Neural cell (in vitro differentiated cells): ENCODE data around the gene ATG2A. TPM values are rescaled to one million over a fixed set of nuclear protein-coding genes. Genes with fewer than 3 reads are reported as not detected.

Source experiments
- H2AFZ ChIP-seq: fragments of 200-600, 300-800 bp; sonication (generic), shearing (Covaris generic); 2 replicates; pipeline ENCODE4 v1.6.0; 2014; ENCODE audit warnings: low read depth, mild to moderate bottlenecking, antibody characterized with exemption, low read length, moderate library complexity
- H3F3A ChIP-seq: fragments of 200-600 bp; shearing (Covaris generic); 2 replicates; pipeline ENCODE4 v1.6.1; 2016; ENCODE audit warnings: mild to moderate bottlenecking, moderate library complexity, mixed read lengths, antibody characterized with exemption, low read length; ENCODE audit not compliant: insufficient read depth, poor library complexity, severe bottlenecking
- H3K27ac ChIP-seq: fragments of 200-600, 300-800 bp; sonication (generic), shearing (Covaris generic); 2 replicates; pipeline ENCODE4 v1.5.1; 2014; ENCODE audit warnings: mild to moderate bottlenecking, low read length, moderate library complexity
- H3K27me3 ChIP-seq: fragments of 300-800, 200-600 bp; sonication (generic), shearing (Covaris generic); 2 replicates; pipeline ENCODE4 v1.6.0; 2014; ENCODE audit warnings: mild to moderate bottlenecking, low read depth, low read length, moderate library complexity; ENCODE audit not compliant: insufficient read depth
- H3K36me3 ChIP-seq: fragments of 300-800, 200-600 bp; sonication (generic), shearing (Covaris generic); 2 replicates; pipeline ENCODE4 v1.5.1; 2014; ENCODE audit warnings: mild to moderate bottlenecking, antibody characterized with exemption, low read length, moderate library complexity; ENCODE audit not compliant: insufficient read depth
- H3K4me2 ChIP-seq: fragments of 300-800, 200-600 bp; sonication (generic), shearing (Covaris generic); 2 replicates; pipeline ENCODE4 v1.6.0; 2014; ENCODE audit warnings: mild to moderate bottlenecking, low read length
- H3K4me3 ChIP-seq: fragments of 300-800, 200-600 bp; sonication (generic), shearing (Covaris generic); 2 replicates; pipeline ENCODE4 v1.5.1; 2014; ENCODE audit warnings: mild to moderate bottlenecking, low read length, moderate library complexity
- H3K79me2 ChIP-seq: fragments of 200-600 bp; shearing (Covaris generic); replicated peaks from 2 replicates; pipeline ENCODE4 v1.6.0; 2014; ENCODE audit warnings: mild to moderate bottlenecking, low read length, moderate library complexity; ENCODE audit not compliant: insufficient read depth
- H3K9ac ChIP-seq: fragments of 300-800, 200-600 bp; sonication (generic), shearing (Covaris generic); 2 replicates; pipeline ENCODE4 v1.6.1; 2016; ENCODE audit warnings: mild to moderate bottlenecking, low read length, mixed read lengths
- H3K9me2 ChIP-seq: fragments of 200-600 bp; shearing (Covaris generic); 2 replicates; pipeline ENCODE4 v1.6.1; 2016; ENCODE audit warnings: mild to moderate bottlenecking, low read length, mixed read lengths; ENCODE audit not compliant: insufficient read depth
- H3K9me3 ChIP-seq: fragments of 200-600, 300-800 bp; sonication (generic), shearing (Covaris generic); 2 replicates; pipeline ENCODE4 v1.6.1; 2016; ENCODE audit warnings: mild to moderate bottlenecking, mixed run types, low read length, moderate library complexity, mixed read lengths
- H4K20me1 ChIP-seq: fragments of 200-600 bp; shearing (Covaris generic); 2 replicates; pipeline ENCODE4 v1.6.1; 2016; ENCODE audit warnings: mild to moderate bottlenecking, mixed run types; ENCODE audit not compliant: insufficient read depth
- EP300 ChIP-seq: fragments of 450-650 bp; conservative IDR thresholded peaks from 2 replicates; pipeline ENCODE4 v1.6.1; 2014; ENCODE audit warnings: antibody characterized with exemption, mild to moderate bottlenecking, moderate library complexity; ENCODE audit not compliant: poor library complexity, severe bottlenecking
- EZH2 ChIP-seq: fragments of 200-600, 300-800 bp; shearing (Covaris generic), sonication (generic); IDR thresholded peaks from 2 replicates; pipeline ENCODE4 v1.6.1; 2014; ENCODE audit warnings: antibody characterized with exemption, low read length, borderline replicate concordance, mild to moderate bottlenecking; ENCODE audit not compliant: insufficient read depth, poor library complexity, severe bottlenecking
- MXI1 ChIP-seq: fragments of 450-650 bp; conservative IDR thresholded peaks from 2 replicates; pipeline ENCODE4 v1.6.1; 2014; ENCODE audit warnings: antibody characterized with exemption, mild to moderate bottlenecking; ENCODE audit not compliant: poor library complexity, severe bottlenecking
- POLR2AphosphoS5 ChIP-seq: IDR thresholded peaks from 2 replicates; pipeline ENCODE4 v1.6.1; 2012
- RAD21 ChIP-seq: fragments of 450-650 bp; conservative IDR thresholded peaks from 2 replicates; pipeline ENCODE4 v1.6.1; 2014; ENCODE audit warnings: antibody characterized with exemption, mild to moderate bottlenecking, moderate library complexity
- REST ChIP-seq: IDR thresholded peaks from 2 replicates; pipeline ENCODE4 v1.6.1; 2012; ENCODE audit warnings: borderline replicate concordance
- SMC3 ChIP-seq: fragments of 450-650 bp; conservative IDR thresholded peaks from 2 replicates; pipeline ENCODE4 v1.6.1; 2014; ENCODE audit warnings: antibody characterized with exemption, mild to moderate bottlenecking, moderate library complexity; ENCODE audit not compliant: poor library complexity
- TAF1 ChIP-seq: IDR thresholded peaks from 2 replicates; pipeline ENCODE4 v1.6.1; 2012; ENCODE audit warnings: low read depth
- polyA plus RNA-seq: library from polyadenylated mRNA; depleted of rRNA; stranded (reverse); fragments of >200 nt; gene quantifications from 2 replicates; pipeline ENCODE4 v1.2.3, GENCODE V29; 2014
- TF ChIP-seq, protein P1 (sequence below): fragments of 450-650 bp; IDR thresholded peaks from 2 replicates; pipeline ENCODE4 v1.5.1; 2014; ENCODE audit warnings: antibody characterized with exemption, mild to moderate bottlenecking, moderate library complexity; ENCODE audit not compliant: poor library complexity, severe bottlenecking

ATG2A gene
- polyA plus RNA-seq, 1 donor from 2014 or later = 7.5 TPM

DNA sequence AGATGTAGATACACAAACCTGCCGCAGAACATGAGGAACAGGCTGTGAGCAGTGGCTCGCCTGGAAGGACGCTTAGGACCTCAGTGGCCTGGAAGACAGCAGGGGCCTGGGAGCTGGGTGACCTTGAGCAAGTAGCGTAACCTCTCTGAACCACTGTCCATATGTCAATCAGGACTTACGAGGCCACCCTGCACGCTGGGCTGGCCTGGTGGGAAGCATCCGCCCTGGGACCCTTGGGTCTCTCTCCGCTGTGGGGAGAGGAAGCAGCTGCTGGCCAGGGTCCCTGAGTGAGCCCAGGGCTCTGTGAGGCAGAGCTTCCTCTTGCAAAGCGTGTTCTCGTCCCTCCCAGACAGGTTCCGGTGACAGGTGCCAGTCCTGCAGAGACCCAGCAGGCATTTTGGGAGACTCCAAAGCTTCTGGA lies 24.6 kb downstream of the ATG2A start:
- Histone ChIP-seq H3K9me2 (no peaks in the 10 kb centered on the region), H4K20me1 (no peaks in the 10 kb centered on the region), H3K9me3 (no peaks in the 10 kb centered on the region), H3K4me3 (no peak overlapping the region), H2AFZ (no peak overlapping the region), H3K36me3 (no peaks in the 10 kb centered on the region), H3K27ac (no peak overlapping the region), H3K4me2 (no peak overlapping the region), H3K9ac (no peak overlapping the region), H3F3A (no peaks in the 10 kb centered on the region), H3K27me3 (no peaks in the 10 kb centered on the region), H3K79me2 (no peaks in the 10 kb centered on the region)
- TF ChIP-seq, protein P1, sequence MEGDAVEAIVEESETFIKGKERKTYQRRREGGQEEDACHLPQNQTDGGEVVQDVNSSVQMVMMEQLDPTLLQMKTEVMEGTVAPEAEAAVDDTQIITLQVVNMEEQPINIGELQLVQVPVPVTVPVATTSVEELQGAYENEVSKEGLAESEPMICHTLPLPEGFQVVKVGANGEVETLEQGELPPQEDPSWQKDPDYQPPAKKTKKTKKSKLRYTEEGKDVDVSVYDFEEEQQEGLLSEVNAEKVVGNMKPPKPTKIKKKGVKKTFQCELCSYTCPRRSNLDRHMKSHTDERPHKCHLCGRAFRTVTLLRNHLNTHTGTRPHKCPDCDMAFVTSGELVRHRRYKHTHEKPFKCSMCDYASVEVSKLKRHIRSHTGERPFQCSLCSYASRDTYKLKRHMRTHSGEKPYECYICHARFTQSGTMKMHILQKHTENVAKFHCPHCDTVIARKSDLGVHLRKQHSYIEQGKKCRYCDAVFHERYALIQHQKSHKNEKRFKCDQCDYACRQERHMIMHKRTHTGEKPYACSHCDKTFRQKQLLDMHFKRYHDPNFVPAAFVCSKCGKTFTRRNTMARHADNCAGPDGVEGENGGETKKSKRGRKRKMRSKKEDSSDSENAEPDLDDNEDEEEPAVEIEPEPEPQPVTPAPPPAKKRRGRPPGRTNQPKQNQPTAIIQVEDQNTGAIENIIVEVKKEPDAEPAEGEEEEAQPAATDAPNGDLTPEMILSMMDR = no peak
- no peak for TF ChIP-seq REST

- Histone ChIP-seq H4K20me1 (no peaks in the 10 kb centered on the region), H3K79me2 (no peaks in the 10 kb centered on the region), H3K27ac (no peak overlapping the region), H3F3A (no peaks in the 10 kb centered on the region), H3K27me3 (no peaks in the 10 kb centered on the region), H3K9me3 (no peaks in the 10 kb centered on the region), H3K36me3 (no peaks in the 10 kb centered on the region), H2AFZ (no peak overlapping the region), H3K4me3 (no peak overlapping the region), H3K4me2 (no peak overlapping the region), H3K9me2 (no peaks in the 10 kb centered on the region), H3K9ac (no peak overlapping the region)
- no peak for TF ChIP-seq EZH2
- TF ChIP-seq, protein P1 = no peak
- TF ChIP-seq REST = no peak
- TF ChIP-seq POLR2AphosphoS5 = no peak
- no peak for TF ChIP-seq RAD21
- no peak for TF ChIP-seq EP300
- no peak for TF ChIP-seq TAF1
- TF ChIP-seq SMC3 = no peak
- TF ChIP-seq MXI1 = no peak
Measured at GRCh38 chr11:64891880-64892279, 25.1 kb downstream of the ATG2A start.
